Anterior cingulate cortex (tissue), 58 donors: ENCODE measurements around the gene PLXNB1.
A peak's percentile ranks its signal among the peaks of the same experiment; 100 is the strongest.
"Not testable (repeated sequence)": the region's sequence is repeated elsewhere in the genome, so short reads cannot be mapped to it uniquely, and the experiment has no call there.

Experiments used
- DNase-seq, 58 donors: peaks; one replicate each; lab custom pipeline; 2025; lab: John Stamatoyannopoulos, UW

The PLXNB1 gene

GRCh38 chr3:48429960-48430707 lies at the start of gene PLXNB1:
Gene PLXNB1 (minus strand): TSS chr3:48430086. CDS start chr3:48424611, 5,475 bp downstream.
- peak in 3 of 58 donors; percentile 19 to 54 (median 25) for DNase-seq

- DNase-seq: no peak
These were observed 49.0 kb upstream of the PLXNB1 start for GRCh38 chr3:48478626-48479555.

GRCh38 chr3:48477959-48478520 lies 48.2 kb upstream of the PLXNB1 start:
- no peak for DNase-seq

GRCh38 chr3:48476426-48477053 lies 46.7 kb upstream of the PLXNB1 start:
- no peak for DNase-seq

- no peak for DNase-seq
These were observed 45.3 kb upstream of the PLXNB1 start for GRCh38 chr3:48475188-48475587.

- no peak for DNase-seq
These were observed 44.7 kb upstream of the PLXNB1 start for GRCh38 chr3:48474619-48475018.

GRCh38 chr3:48474031-48474430 lies 44.1 kb upstream of the PLXNB1 start:
- DNase-seq: not testable (repeated sequence)

GRCh38 chr3:48473617-48473952 lies 43.7 kb upstream of the PLXNB1 start:
- no peak for DNase-seq

GRCh38 chr3:48472923-48473616 lies 43.2 kb upstream of the PLXNB1 start:
- DNase-seq: peak in 57 of 58 donors; percentile 18 to 91 (median 79)

- peak in 2 of 58 donors; percentile 51 to 68 for DNase-seq
These were observed 42.7 kb upstream of the PLXNB1 start for GRCh38 chr3:48472673-48472922.

GRCh38 chr3:48470286-48470685 lies 40.4 kb upstream of the PLXNB1 start:
- DNase-seq: no peak

- DNase-seq: peak in 25 of 58 donors; percentile 6 to 50 (median 28)
These were observed 39.4 kb upstream of the PLXNB1 start for GRCh38 chr3:48469046-48469915.

GRCh38 chr3:48468329-48468731 lies 38.4 kb upstream of the PLXNB1 start:
- peak in 4 of 58 donors; percentile 17 to 34 (median 24) for DNase-seq

GRCh38 chr3:48467473-48468267 lies 37.8 kb upstream of the PLXNB1 start:
- DNase-seq: no peak

GRCh38 chr3:48467110-48467454 lies 37.2 kb upstream of the PLXNB1 start:
- no peak for DNase-seq

- DNase-seq: peak in 7 of 58 donors; percentile 11 to 48 (median 33)
These were observed 36.7 kb upstream of the PLXNB1 start for GRCh38 chr3:48466386-48467109.

GRCh38 chr3:48465531-48466378 lies 35.9 kb upstream of the PLXNB1 start:
- peak; percentile 63 to 99 (median 96) for DNase-seq
